ENCODE data around the gene PARP15. TPM values are rescaled to one million over a fixed set of nuclear protein-coding genes. Genes with fewer than 3 reads are reported as not detected.

Gene PARP15
- total and polyA plus RNA-seq, 2 of the 4 experiments (the other 2 are of a cell fraction): 0.10 TPM; not detected in 1

GRCh38 chr3:122615303-122615702 lies 37.9 kb downstream of the PARP15 start:
- H3K14ac ChIP-seq (replicated peaks; ENCODE audit: low read depth, low read length): no peak overlapping the region
- no TSS peak for BruUV-seq (replicated peaks)
- H2BK20ac ChIP-seq (ENCODE audit: low read depth, low read length): no peak overlapping the region
- H4K8ac ChIP-seq (ENCODE audit: low read depth in 2 of 2, low read length in 2 of 2): peak overlapping the region in 1 of 2 experiments; percentile 29; a peak in 1 of 4 replicates
- H2AFZ ChIP-seq (replicated peaks; ENCODE audit: low read length, poor library complexity): no peak overlapping the region
- H3K9me1 ChIP-seq (ENCODE audit: insufficient read depth, low read length): no peaks in the 10 kb centered on the region
- H3K4me2 ChIP-seq (ENCODE audit: low read depth, low read length): no peak overlapping the region
- H4K91ac ChIP-seq (ENCODE audit: insufficient read depth, low read depth, low read length): no peak overlapping the region
- peaks cover 4% of the 10 kb centered on the region for H3K9me3 ChIP-seq (ENCODE audit: control insufficient read depth, insufficient read depth, low read length)
- H2AK9ac ChIP-seq (replicated peaks; ENCODE audit: low read depth, low read length, poor library complexity): no peak overlapping the region
- H3K4ac ChIP-seq (ENCODE audit: low read depth, low read length): no peak overlapping the region
- H2BK5ac ChIP-seq (ENCODE audit: low read depth, low read length, poor library complexity, severe bottlenecking): no peak overlapping the region
- H3K27ac ChIP-seq (ENCODE audit: insufficient read depth, low read length): no peak overlapping the region
- no CpG with 5 or more reads among the region's 3 CpGs for WGBS, 2 experiments (ENCODE audit: extremely low coverage in 2 of 2, insufficient read length in 1 of 2)
- peaks cover 10% of the 10 kb centered on the region; the same call in 1 of the 2 replicates for H3K27me3 ChIP-seq (ENCODE audit: control insufficient read depth, insufficient read depth, low read length)
- H3K23ac ChIP-seq (ENCODE audit: low read depth, low read length): 0 out of 2 replicates have a peak overlapping the region, but pooled peaks have one; percentile 47
- ChIA-PET POLR2A (ENCODE audit: unreplicated experiment) (no interaction called here), CTCF (no interaction called here)
- in situ Hi-C loops (cut with MboI; ENCODE audit: low sequenced_read_pairs): no loop called here
- no peak overlapping the region for H3K56ac ChIP-seq (ENCODE audit: extremely low read depth, insufficient read depth, low read length)
- H3K18ac ChIP-seq (ENCODE audit: low read depth, low read length): no peak overlapping the region
- H2BK15ac ChIP-seq (ENCODE audit: low read depth, low read length): no peak overlapping the region
- no peaks in the 10 kb centered on the region for H4K20me1 ChIP-seq (ENCODE audit: insufficient read depth, low read length)
- H3K79me1 ChIP-seq (ENCODE audit: low read depth in 1 of 2, low read length in 2 of 2): no peaks in the 10 kb centered on the region
- dilution Hi-C loops (cut with HindIII; ENCODE audit: low sequenced_read_pairs, unreplicated experiment): no loop called here
- no peak overlapping the region for H3K9ac ChIP-seq (ENCODE audit: low read depth, low read length)
- DNase-seq (no peak), ATAC-seq (ENCODE audit: low read depth) (peak; percentile 13; the same call in 1 of the 2 replicates)
- peaks cover 5% of the 10 kb centered on the region; the same call in 1 of the 2 replicates for H3K4me1 ChIP-seq (ENCODE audit: control insufficient read depth, insufficient read depth, low read length)
- no peak overlapping the region for H2AK5ac ChIP-seq (ENCODE audit: low read depth, low read length)
- no peak for TF ChIP-seq BHLHE40 (IDR thresholded peaks at IDR 0.05; ENCODE audit: low read depth, low read length)
- TF ChIP-seq RFX5 (IDR thresholded peaks at IDR 0.05; ENCODE audit: low read depth, low read length): no peak
- no peak for TF ChIP-seq USF2 (IDR thresholded peaks at IDR 0.05; ENCODE audit: low read depth, low read length)
- TF ChIP-seq MXI1 (IDR thresholded peaks at IDR 0.05; ENCODE audit: borderline replicate concordance, low read depth, low read length): no peak
- no peak for TF ChIP-seq FOS (IDR thresholded peaks at IDR 0.05; ENCODE audit: low read depth, low read length)
- no peak for TF ChIP-seq RAD21 (IDR thresholded peaks at IDR 0.05; ENCODE audit: low read length)
- no peak for TF ChIP-seq NFE2L2 (IDR thresholded peaks at IDR 0.05; ENCODE audit: low read depth, low read length)
- TF ChIP-seq MAFK (IDR thresholded peaks at IDR 0.05; ENCODE audit: low read depth, low read length): no peak
- TF ChIP-seq RCOR1 (IDR thresholded peaks at IDR 0.05; ENCODE audit: insufficient replicate concordance, low read length): no peak
- TF ChIP-seq MAZ (IDR thresholded peaks at IDR 0.05; ENCODE audit: borderline replicate concordance, low read depth, low read length): no peak
- no peak for TF ChIP-seq ELK1 (IDR thresholded peaks at IDR 0.05; ENCODE audit: borderline replicate concordance, low read depth, low read length)
- TF ChIP-seq CTCF (conservative IDR thresholded peaks at IDR 0.05; ENCODE audit: low read depth, low read length): no peak
- intact Hi-C loops (cut with micrococcal nuclease): no loop called here
- no peak overlapping the region for H3K4me3 ChIP-seq (ENCODE audit: insufficient read depth, low read depth, low read length)
- no peak overlapping the region for H4K5ac ChIP-seq (ENCODE audit: low read depth, low read length)
- no peak overlapping the region for H2BK120ac ChIP-seq (ENCODE audit: low read depth, low read length)
- no peaks in the 10 kb centered on the region for H3K36me3 ChIP-seq (ENCODE audit: control insufficient read depth, insufficient read depth, low read length)
